Activated naive CD8-positive, alpha-beta T cell treated with anti-CD3 and anti-CD28 coated beads for 36 hours (primary cell): Measurements from ENCODE around the gene RPS6KB2. TPM values are rescaled to one million over a fixed set of nuclear protein-coding genes. Genes with fewer than 3 reads are reported as not detected.

Source experiments
- DNase-seq: peaks from one replicate; pipeline ENCODE4 v3.0.0; 2021
- H3K27ac Mint-ChIP-seq: one replicate; pipeline ENCODE4 v1.8.0; 2022; ENCODE audit warnings: mild to moderate bottlenecking, moderate library complexity, mixed read lengths
- H3K27me3 Mint-ChIP-seq: one replicate; pipeline ENCODE4 v1.8.0; 2022; ENCODE audit warnings: mild to moderate bottlenecking, mixed read lengths
- H3K36me3 Mint-ChIP-seq: one replicate; pipeline ENCODE4 v1.8.0; 2021; ENCODE audit warnings: mild to moderate bottlenecking, mixed read lengths
- H3K4me1 Mint-ChIP-seq: one replicate; pipeline ENCODE4 v1.8.0; 2021; ENCODE audit warnings: mixed read lengths
- H3K4me3 Mint-ChIP-seq: one replicate; pipeline ENCODE4 v1.8.0; 2022; ENCODE audit warnings: mild to moderate bottlenecking, moderate library complexity, mixed read lengths
- H3K9me3 Mint-ChIP-seq: one replicate; pipeline ENCODE4 v1.8.0; 2022; ENCODE audit warnings: mixed read lengths
- total RNA-seq, 2 experiments: library from RNA; stranded (reverse); gene quantifications; one replicate each; pipeline ENCODE4 v1.2.3, GENCODE V29; 2021

The RPS6KB2 gene
- total RNA-seq, 2 experiments from 2014 or later: 64.9 to 67.7 TPM

GRCh38 chr11:67413266-67413849 is 14.9 kb upstream of the RPS6KB2 start:
- Mint-ChIP-seq H3K27me3 (no peaks in the 10 kb centered on the region), H3K9me3 (no peaks in the 10 kb centered on the region), H3K36me3 (peaks cover 10% of the 10 kb centered on the region), H3K27ac (no peak overlapping the region), H3K4me3 (no peak overlapping the region), H3K4me1 (peaks cover 73% of the 10 kb centered on the region)
- no peak for DNase-seq

- peak within 1 kb of the TSS; percentile 75 for H3K4me3 Mint-ChIP-seq
- peak within 1 kb of the TSS; percentile 89 for H3K27ac Mint-ChIP-seq
- no peaks in the 10 kb centered on the region for H3K9me3 Mint-ChIP-seq
- DNase-seq: no peak
- no peaks in the 10 kb centered on the region for H3K27me3 Mint-ChIP-seq
- H3K4me1 Mint-ChIP-seq: peaks cover 67% of the 10 kb centered on the region
- peaks cover 4% of the 10 kb centered on the region for H3K36me3 Mint-ChIP-seq
Observed at GRCh38 chr11:67415501-67416304, 12.6 kb upstream of the RPS6KB2 start, which contains the start of gene CARNS1. CARNS1 (plus strand) TSS chr11:67415678; CDS start chr11:67416200, 522 bp downstream.

GRCh38 chr11:67416416-67417335 is 11.6 kb upstream of the RPS6KB2 start:
- Mint-ChIP-seq H3K9me3 (no peaks in the 10 kb centered on the region), H3K27me3 (no peaks in the 10 kb centered on the region), H3K27ac (peak overlapping the region; percentile 89), H3K4me1 (peaks cover 61% of the 10 kb centered on the region), H3K36me3 (peaks cover 5% of the 10 kb centered on the region), H3K4me3 (peak overlapping the region; percentile 75)
- no peak for DNase-seq

- Mint-ChIP-seq H3K4me1 (peaks cover 54% of the 10 kb centered on the region), H3K27me3 (no peaks in the 10 kb centered on the region), H3K4me3 (peak overlapping the region; percentile 2), H3K27ac (peak overlapping the region; percentile 93), H3K36me3 (peaks cover 5% of the 10 kb centered on the region), H3K9me3 (no peaks in the 10 kb centered on the region)
- DNase-seq: no peak
Observed at GRCh38 chr11:67417425-67417824, 10.9 kb upstream of the RPS6KB2 start.

- no peaks in the 10 kb centered on the region for H3K9me3 Mint-ChIP-seq
- peaks cover 46% of the 10 kb centered on the region for H3K4me1 Mint-ChIP-seq
- H3K36me3 Mint-ChIP-seq: peaks cover 5% of the 10 kb centered on the region
- no peaks in the 10 kb centered on the region for H3K27me3 Mint-ChIP-seq
- peak overlapping the region; percentile 93 for H3K27ac Mint-ChIP-seq
- H3K4me3 Mint-ChIP-seq: peak overlapping the region; percentile 87
- no peak for DNase-seq
Observed at GRCh38 chr11:67418476-67419281, 9.6 kb upstream of the RPS6KB2 start.

GRCh38 chr11:67419325-67420049 is 8.8 kb upstream of the RPS6KB2 start:
- no peaks in the 10 kb centered on the region for H3K27me3 Mint-ChIP-seq
- peak; percentile 41 for DNase-seq

GRCh38 chr11:67420147-67420645 is 8.1 kb upstream of the RPS6KB2 start:
- H3K27me3 Mint-ChIP-seq: no peaks in the 10 kb centered on the region
- peaks cover 42% of the 10 kb centered on the region for H3K4me1 Mint-ChIP-seq
- peak overlapping the region; percentile 87 for H3K4me3 Mint-ChIP-seq
- no peaks in the 10 kb centered on the region for H3K9me3 Mint-ChIP-seq
- DNase-seq: peak; percentile 17
- peaks cover 5% of the 10 kb centered on the region for H3K36me3 Mint-ChIP-seq
- H3K27ac Mint-ChIP-seq: peak overlapping the region; percentile 93

More at GRCh38 chr11:67419325-67420049, 8.8 kb upstream of the RPS6KB2 start:
- H3K4me3 Mint-ChIP-seq: peak overlapping the region; percentile 87
- H3K36me3 Mint-ChIP-seq: peaks cover 5% of the 10 kb centered on the region
- H3K9me3 Mint-ChIP-seq: no peaks in the 10 kb centered on the region
- H3K27ac Mint-ChIP-seq: peak overlapping the region; percentile 93
- peaks cover 46% of the 10 kb centered on the region for H3K4me1 Mint-ChIP-seq

- peak overlapping the region; percentile 87 for H3K4me3 Mint-ChIP-seq
- H3K4me1 Mint-ChIP-seq: peaks cover 43% of the 10 kb centered on the region
- H3K27ac Mint-ChIP-seq: peak overlapping the region; percentile 93
Observed at GRCh38 chr11:67420646-67421429, 7.5 kb upstream of the RPS6KB2 start.

GRCh38 chr11:67421430-67422031 is 6.8 kb upstream of the RPS6KB2 start:
- peak overlapping the region; percentile 76 for H3K27ac Mint-ChIP-seq
- peak overlapping the region; percentile 78 for H3K4me3 Mint-ChIP-seq
- no peaks in the 10 kb centered on the region for H3K9me3 Mint-ChIP-seq
- no peaks in the 10 kb centered on the region for H3K27me3 Mint-ChIP-seq
- peaks cover 7% of the 10 kb centered on the region for H3K36me3 Mint-ChIP-seq
- H3K4me1 Mint-ChIP-seq: peaks cover 36% of the 10 kb centered on the region
- DNase-seq: no peak

More at GRCh38 chr11:67420646-67421429, 7.5 kb upstream of the RPS6KB2 start:
- no peaks in the 10 kb centered on the region for H3K9me3 Mint-ChIP-seq
- H3K27me3 Mint-ChIP-seq: no peaks in the 10 kb centered on the region
- peaks cover 7% of the 10 kb centered on the region for H3K36me3 Mint-ChIP-seq
- peak; percentile 99 for DNase-seq

- H3K27me3 Mint-ChIP-seq: no peaks in the 10 kb centered on the region
- peaks cover 32% of the 10 kb centered on the region for H3K4me1 Mint-ChIP-seq
- H3K27ac Mint-ChIP-seq: no peak overlapping the region
Observed at GRCh38 chr11:67422891-67423290, 5.4 kb upstream of the RPS6KB2 start.

GRCh38 chr11:67423466-67423865 is 4.8 kb upstream of the RPS6KB2 start:
- H3K27ac Mint-ChIP-seq: no peak overlapping the region
- H3K4me1 Mint-ChIP-seq: peaks cover 28% of the 10 kb centered on the region
- H3K36me3 Mint-ChIP-seq: peaks cover 5% of the 10 kb centered on the region
- no peak overlapping the region for H3K4me3 Mint-ChIP-seq
- DNase-seq: no peak
- no peaks in the 10 kb centered on the region for H3K9me3 Mint-ChIP-seq
- H3K27me3 Mint-ChIP-seq: no peaks in the 10 kb centered on the region

More at GRCh38 chr11:67422891-67423290, 5.4 kb upstream of the RPS6KB2 start:
- Mint-ChIP-seq H3K36me3 (peaks cover 5% of the 10 kb centered on the region), H3K9me3 (no peaks in the 10 kb centered on the region), H3K4me3 (no peak overlapping the region)
- no peak for DNase-seq

- peaks cover 25% of the 10 kb centered on the region for H3K4me1 Mint-ChIP-seq
- peaks cover 8% of the 10 kb centered on the region for H3K36me3 Mint-ChIP-seq
- no peak for DNase-seq
- no peaks in the 10 kb centered on the region for H3K9me3 Mint-ChIP-seq
- peaks cover 3% of the 10 kb centered on the region for H3K27me3 Mint-ChIP-seq
- H3K4me3 Mint-ChIP-seq: no peak overlapping the region
- peak overlapping the region; percentile 52 for H3K27ac Mint-ChIP-seq
Observed at GRCh38 chr11:67423891-67424613, 4.2 kb upstream of the RPS6KB2 start.
